ENCODE measurements around the gene TUT1. TPM values are rescaled to one million over a fixed set of nuclear protein-coding genes. Genes with fewer than 3 reads are reported as not detected.
"Not testable (repeated sequence)": the region's sequence is repeated elsewhere in the genome, so short reads cannot be mapped to it uniquely, and the experiment has no call there.

The TUT1 gene
- total RNA-seq, 4 donors from 2014 or later, result 7.8 to 15.7 (median 11.7) TPM

DNA sequence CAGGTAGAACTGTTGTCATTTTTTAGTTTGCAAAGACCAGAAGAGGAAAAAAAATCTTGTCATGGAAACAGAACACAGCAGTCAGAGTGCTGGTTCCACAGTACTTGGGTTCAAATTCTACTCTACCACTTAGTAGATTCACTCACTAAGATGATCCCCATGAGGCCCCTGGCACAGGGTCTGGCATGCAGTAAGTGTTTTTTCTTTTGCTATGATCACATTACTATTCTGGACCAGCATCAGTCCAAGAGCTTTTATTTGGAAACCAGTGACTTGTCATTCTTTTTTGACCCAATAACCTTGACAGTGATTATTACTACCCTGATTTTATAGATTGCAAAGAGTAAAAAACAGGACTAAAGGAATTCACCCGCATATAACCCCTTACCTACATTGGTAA is 21.7 kb downstream of the TUT1 start:
- TF ChIP-seq CTCF (IDR thresholded peaks at IDR 0.05 in 4 of 5, conservative IDR thresholded peaks at IDR 0.05 in 1 of 5), result no peak
- TF ChIP-seq POLR2A (IDR thresholded peaks at IDR 0.05), result no peak
- in situ Hi-C loops (cut with MboI; ENCODE audit: low sequenced_read_pairs in 4 of 4), result loop anchor here in 2 of 4 donors (10.0 kb wide), 1 partner anchor 145 kb away; no protein-coding TSS in a partner anchor

DNA sequence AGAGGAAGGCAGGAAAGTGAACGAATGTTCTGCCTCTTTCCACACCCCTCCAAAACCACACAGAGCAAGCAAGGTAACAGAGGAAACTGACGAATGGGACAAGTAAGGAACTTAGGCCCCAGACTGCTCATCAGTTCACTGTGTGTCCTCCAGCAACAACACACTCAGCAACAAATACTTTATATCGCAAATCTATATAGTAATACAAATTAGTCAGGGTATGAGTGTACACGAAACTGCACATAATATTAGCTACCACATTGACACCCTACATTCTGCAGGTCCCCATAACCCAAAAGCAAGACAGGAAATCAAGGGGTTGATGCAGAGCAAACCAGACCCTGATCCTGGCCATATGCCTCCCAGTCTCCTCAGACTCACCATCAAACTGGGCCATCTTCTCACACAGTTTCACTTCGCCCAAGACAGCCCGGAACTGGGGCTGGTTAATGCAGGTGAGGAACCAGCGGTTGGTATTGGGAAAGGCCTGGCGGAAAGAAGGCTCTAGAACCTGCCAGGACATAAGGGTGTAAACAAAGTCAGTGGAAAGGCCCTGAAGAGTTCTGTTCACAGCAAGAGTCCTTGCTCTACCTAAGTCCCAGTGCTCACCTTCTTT is 24.2 kb downstream of the TUT1 start:
- intact Hi-C loops (cut with DNase I; ENCODE audit: low total_unique reads), result no loop called here
- Histone ChIP-seq H3K27me3 (no peaks in the 10 kb centered on the region), H3K36me3 (peaks cover 0 to 97% of the 10 kb centered on the region in 2 donors), H3K9me3 (no peaks in the 10 kb centered on the region), H3K4me1 (peaks cover 32 to 42% of the 10 kb centered on the region in 2 donors), H3K4me3 (no peak overlapping the region), H3K27ac (peak overlapping the region; percentile 21 to 94 (median 75))
- TF ChIP-seq CTCF (IDR thresholded peaks at IDR 0.05 in 4 of 5, conservative IDR thresholded peaks at IDR 0.05 in 1 of 5) (no peak), POLR2A (IDR thresholded peaks at IDR 0.05) (no peak)
- in situ Hi-C loops (cut with MboI; ENCODE audit: low sequenced_read_pairs in 4 of 4), result loop anchor here in 2 of 4 donors (10.0 kb wide), 1 partner anchor 142 kb away; no protein-coding TSS in a partner anchor
- ATAC-seq (no peak), DNase-seq (no peak)

More for the DNA sequence above, 21.7 kb downstream of the TUT1 start:
- Histone ChIP-seq H3K27ac (peak overlapping the region; percentile 88 to 94 (median 93)), H3K27me3 (no peaks in the 10 kb centered on the region), H3K36me3 (peaks cover 0 to 79% of the 10 kb centered on the region in 2 donors), H3K4me3 (no peak overlapping the region), H3K4me1 (peaks cover 38 to 46% of the 10 kb centered on the region in 2 donors), H3K9me3 (no peaks in the 10 kb centered on the region)
- ATAC-seq, result peak; percentile 28 to 34
- intact Hi-C loops (cut with DNase I; ENCODE audit: low total_unique reads), result no loop called here
- peak in 1 of 2 donors; percentile 67 for DNase-seq

- in situ Hi-C loops (cut with MboI; ENCODE audit: low sequenced_read_pairs in 4 of 4) (loop anchor here in 2 of 4 donors (10.0 kb wide), 1 partner anchor 141 kb away; no protein-coding TSS in a partner anchor), intact Hi-C loops (cut with DNase I; ENCODE audit: low total_unique reads) (no loop called here)
- peaks cover 27 to 38% of the 10 kb centered on the region in 2 donors for H3K4me1 ChIP-seq
- no peak for ATAC-seq
- no peak overlapping the region for H3K4me3 ChIP-seq
- peak overlapping the region in 2 of 4 donors; percentile 46 to 94 for H3K27ac ChIP-seq
- H3K9me3 ChIP-seq, result no peaks in the 10 kb centered on the region
- peaks cover 0 to 92% of the 10 kb centered on the region in 2 donors for H3K36me3 ChIP-seq
- TF ChIP-seq POLR2A (IDR thresholded peaks at IDR 0.05) (no peak), CTCF (IDR thresholded peaks at IDR 0.05 in 4 of 5, conservative IDR thresholded peaks at IDR 0.05 in 1 of 5) (no peak)
- H3K27me3 ChIP-seq, result no peaks in the 10 kb centered on the region
- no peak for DNase-seq
Measured at GRCh38 chr11:62566247-62566646, 25.1 kb downstream of the TUT1 start.

DNA sequence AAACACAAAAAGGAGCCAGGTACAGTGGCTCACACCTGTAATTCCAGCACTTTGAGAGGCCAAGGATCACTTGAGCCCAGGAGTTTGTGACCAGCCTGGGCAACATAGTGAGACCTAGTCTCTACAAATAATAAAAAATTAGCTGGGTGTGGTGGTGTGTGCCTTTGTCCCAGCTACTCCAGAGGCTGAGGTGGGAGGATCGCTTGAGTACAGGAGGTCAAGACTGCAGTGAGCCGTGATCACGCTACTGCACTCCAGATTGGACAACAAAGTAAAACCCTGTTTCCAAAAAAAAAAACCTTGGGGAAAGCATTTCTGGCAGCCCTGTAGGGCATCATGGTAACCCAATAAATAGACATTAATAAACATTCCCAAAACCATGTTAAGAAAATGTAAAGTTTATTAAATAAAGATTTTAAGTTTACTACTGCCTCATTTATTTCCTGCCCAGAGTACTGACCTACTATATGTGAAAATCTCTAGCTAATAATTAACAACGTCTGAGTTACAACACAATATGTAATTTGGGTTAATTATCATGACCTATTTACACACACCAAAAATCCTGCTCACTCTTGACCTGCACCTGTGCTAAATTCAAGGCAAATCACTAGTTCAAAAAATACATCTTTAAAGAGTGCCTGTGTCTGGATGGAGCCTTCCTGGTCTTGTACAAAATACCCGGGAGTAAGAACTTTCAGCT is 26.1 kb downstream of the TUT1 start:
- Histone ChIP-seq H3K4me1 (peaks cover 32 to 37% of the 10 kb centered on the region in 2 donors), H3K27ac (peak overlapping the region in 3 of 4 donors; percentile 19 to 94 (median 34)), H3K27me3 (no peaks in the 10 kb centered on the region), H3K9me3 (no peaks in the 10 kb centered on the region), H3K4me3 (no peak overlapping the region), H3K36me3 (peaks cover 0 to 82% of the 10 kb centered on the region in 2 donors)
- ATAC-seq (no peak), DNase-seq (no peak)
- no peak for TF ChIP-seq POLR2A (IDR thresholded peaks at IDR 0.05)
- intact Hi-C loops (cut with DNase I; ENCODE audit: low total_unique reads), result no loop called here
- in situ Hi-C loops (cut with MboI; ENCODE audit: low sequenced_read_pairs in 4 of 4), result loop anchor here in 2 of 4 donors (10.0 kb wide), 1 partner anchor 140 kb away; no protein-coding TSS in a partner anchor

DNA sequence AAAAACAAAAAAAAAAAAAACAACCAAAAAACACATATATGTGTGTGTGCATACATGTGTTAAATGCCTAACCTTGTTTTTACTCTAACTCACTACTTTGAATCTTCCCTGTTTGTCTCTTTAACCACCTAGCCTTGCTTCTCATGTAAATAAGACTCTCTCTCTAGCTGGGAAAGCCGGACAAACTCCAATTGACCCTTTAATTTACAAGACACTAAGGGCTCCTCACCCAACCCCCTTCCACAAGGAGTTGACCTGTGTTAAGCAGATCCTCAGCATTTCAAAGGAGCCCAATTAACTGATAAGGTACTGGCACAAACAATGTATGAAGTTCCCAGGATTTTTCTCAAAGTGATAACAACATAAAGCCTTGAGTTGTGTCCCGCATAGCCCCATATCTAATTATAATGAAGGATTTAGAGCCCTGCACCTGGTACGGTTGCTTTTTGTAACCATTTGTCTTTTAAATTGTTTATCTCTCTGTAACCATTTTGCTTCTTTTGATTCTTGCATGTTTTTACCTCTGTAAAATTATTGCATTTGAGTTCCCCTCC is 29.6 kb downstream of the TUT1 start:
- not testable (repeated sequence) for H3K27me3 ChIP-seq, H3K4me3 ChIP-seq, H3K9me3 ChIP-seq, DNase-seq, ATAC-seq
- Histone ChIP-seq H3K4me1 (peaks cover 42 to 44% of the 10 kb centered on the region in 2 donors), H3K36me3 (peaks cover 0 to 70% of the 10 kb centered on the region in 2 donors), H3K27ac (peak overlapping the region; percentile 97 to 100 (median 100))
- intact Hi-C loops (cut with DNase I; ENCODE audit: low total_unique reads), result loop anchor here (2.0 to 5.0 kb wide), 2 partner anchors 41 to 167 kb away; partner anchors contain the start of gene MTA2
- in situ Hi-C loops (cut with MboI; ENCODE audit: low sequenced_read_pairs in 4 of 4), result loop anchor here in 2 of 4 donors (5.0 to 10.0 kb wide), 2 partner anchors 64 to 137 kb away; no protein-coding TSS in a partner anchor

All from gastrocnemius medialis (tissue), 4 donors.